ENCODE measurements around the gene LINC00305.

- TF ChIP-seq SRF (IDR thresholded peaks at IDR 0.05; ENCODE audit: low read depth, low read length) (no peak), CTCF (IDR thresholded peaks at IDR 0.05; ENCODE audit: control extremely low read depth in 1 of 3, insufficient read depth in 1 of 3, low read depth in 1 of 3, low read length in 3 of 3) (no peak)
These were observed 36.9 kb downstream of the LINC00305 start for GRCh38 chr18:64111950-64112349.
